G401.6 (cell line): ENCODE results near the gene PFN1.

Source experiments
- FAIRE-seq: peaks from 2 replicates; lab custom pipeline; 2012; peaks lifted over from hg19 to GRCh38; lab: Jason Lieb, UNC

The PFN1 gene

GRCh38 chr17:4896332-4897197, 51.8 kb downstream of the PFN1 start:
- FAIRE-seq, result no peak

GRCh38 chr17:4895657-4896331, 52.5 kb downstream of the PFN1 start:
- FAIRE-seq, result no peak
